IMR-90 (cell line): ENCODE results near the gene RYR2. TPM values are rescaled to one million over a fixed set of nuclear protein-coding genes. Genes with fewer than 3 reads are reported as not detected.

Experiments used
- ATAC-seq: fragments of 200-7000 bp; cut with Tn5 transposase; 2 replicates; pipeline ENCODE4 v1.9.1; 2020; ENCODE audit warnings: low read depth, mild to moderate bottlenecking, moderate library complexity
- BruUV-seq: library from RNA; stranded (reverse); fragments of 400-500 nt; replicated peaks from 2 replicates; lab custom pipeline; 2021; lab: Mats Ljungman, UMichigan
- CTCF ChIA-PET: fragments of 300-600 bp; formaldehyde crosslinking; extraction: SDS; loops from one replicate; lab custom pipeline; 2021; ENCODE audit warnings: antibody characterized with exemption; lab: Yijun Ruan, JAX
- POLR2A ChIA-PET: fragments of 300-600 bp; sonication (Branson Sonifier 250); formaldehyde crosslinking; loops from one replicate; lab custom pipeline; 2022; ENCODE audit warnings: antibody characterized with exemption; ENCODE audit not compliant: unreplicated experiment; lab: Charles Lee
- DNase-seq: peaks from one replicate; pipeline ENCODE4 v3.0.0; 2013
- H2AFZ ChIP-seq: replicated peaks from 2 replicates; pipeline ENCODE3; 2013; ENCODE audit warnings: low read length, mild to moderate bottlenecking; ENCODE audit not compliant: poor library complexity
- H2AK5ac ChIP-seq: 2 replicates; pipeline ENCODE4 v1.6.1; 2013; ENCODE audit warnings: low read depth, low read length, inconsistent platforms
- H2AK9ac ChIP-seq: replicated peaks from 2 replicates; pipeline ENCODE3; 2013; ENCODE audit warnings: mild to moderate bottlenecking, low read depth, low read length, moderate library complexity; ENCODE audit not compliant: poor library complexity
- H2BK120ac ChIP-seq: 2 replicates; pipeline ENCODE4 v1.6.1; 2013; ENCODE audit warnings: low read depth, low read length, inconsistent platforms
- H2BK15ac ChIP-seq: 3 replicates; pipeline ENCODE4 v1.6.1; 2013; ENCODE audit warnings: low read depth, low read length, inconsistent platforms
- H2BK20ac ChIP-seq: 2 replicates; pipeline ENCODE4 v1.6.1; 2013; ENCODE audit warnings: low read depth, mild to moderate bottlenecking, inconsistent platforms, low read length, moderate library complexity
- H2BK5ac ChIP-seq: 2 replicates; pipeline ENCODE4 v1.6.1; 2013; ENCODE audit warnings: mild to moderate bottlenecking, low read depth, low read length, inconsistent platforms; ENCODE audit not compliant: poor library complexity, severe bottlenecking
- H3K14ac ChIP-seq: replicated peaks from 2 replicates; pipeline ENCODE4 v1.6.1; 2013; ENCODE audit warnings: low read depth, low read length, inconsistent platforms
- H3K18ac ChIP-seq: 2 replicates; pipeline ENCODE4 v1.6.1; 2013; ENCODE audit warnings: low read depth, low read length, control low read depth
- H3K23ac ChIP-seq: 2 replicates; pipeline ENCODE4 v1.6.1; 2013; ENCODE audit warnings: low read depth, low read length, inconsistent platforms
- H3K27ac ChIP-seq: 2 replicates; pipeline ENCODE4 v1.5.1; 2013; ENCODE audit warnings: mild to moderate bottlenecking, control low read depth, low read length; ENCODE audit not compliant: insufficient read depth
- H3K27me3 ChIP-seq: 2 replicates; pipeline ENCODE4 v1.6.1; 2013; ENCODE audit warnings: low read length; ENCODE audit not compliant: control insufficient read depth, insufficient read depth
- H3K36me3 ChIP-seq: 2 replicates; pipeline ENCODE4 v1.6.1; 2013; ENCODE audit warnings: low read length, mixed read lengths; ENCODE audit not compliant: control insufficient read depth, insufficient read depth
- H3K4ac ChIP-seq: 2 replicates; pipeline ENCODE4 v1.6.1; 2013; ENCODE audit warnings: low read depth, low read length, inconsistent platforms
- H3K4me1 ChIP-seq: 2 replicates; pipeline ENCODE4 v1.6.1; 2013; ENCODE audit warnings: low read length, mixed read lengths; ENCODE audit not compliant: control insufficient read depth, insufficient read depth
- H3K4me2 ChIP-seq: 2 replicates; pipeline ENCODE4 v1.6.1; 2013; ENCODE audit warnings: low read depth, mild to moderate bottlenecking, control low read depth, low read length, moderate library complexity
- H3K4me3 ChIP-seq: 2 replicates; pipeline ENCODE4 v1.5.1; 2013; ENCODE audit warnings: low read depth, mild to moderate bottlenecking, control low read depth, low read length, moderate library complexity; ENCODE audit not compliant: insufficient read depth
- H3K56ac ChIP-seq: 2 replicates; pipeline ENCODE4 v1.6.1; 2013; ENCODE audit warnings: low read length, inconsistent platforms; ENCODE audit not compliant: insufficient read depth; ENCODE audit errors: extremely low read depth
- H3K79me1 ChIP-seq, 2 experiments: 2 replicates each; pipeline ENCODE4 v1.6.1; 2013; ENCODE audit warnings: low read length in 2 of 2, inconsistent platforms in 1 of 2, low read depth in 1 of 2
- H3K9ac ChIP-seq: 2 replicates; pipeline ENCODE4 v1.6.1; 2013; ENCODE audit warnings: low read depth, low read length, control low read depth
- H3K9me1 ChIP-seq: 2 replicates; pipeline ENCODE4 v1.6.1; 2013; ENCODE audit warnings: low read length, inconsistent platforms; ENCODE audit not compliant: insufficient read depth
- H3K9me3 ChIP-seq: 2 replicates; pipeline ENCODE4 v1.6.1; 2013; ENCODE audit warnings: low read length; ENCODE audit not compliant: control insufficient read depth, insufficient read depth
- H4K20me1 ChIP-seq: 2 replicates; pipeline ENCODE4 v1.6.1; 2013; ENCODE audit warnings: low read length, inconsistent platforms; ENCODE audit not compliant: insufficient read depth
- H4K5ac ChIP-seq: 2 replicates; pipeline ENCODE4 v1.6.1; 2013; ENCODE audit warnings: mild to moderate bottlenecking, low read depth, low read length, control low read depth
- H4K8ac ChIP-seq, 2 experiments: 2 replicates each; pipeline ENCODE4 v1.6.1; 2013; ENCODE audit warnings: low read depth in 2 of 2, low read length in 2 of 2, control low read depth in 1 of 2, inconsistent platforms in 1 of 2
- H4K91ac ChIP-seq: 2 replicates; pipeline ENCODE4 v1.6.1; 2013; ENCODE audit warnings: low read depth, low read length, inconsistent platforms; ENCODE audit not compliant: insufficient read depth
- BHLHE40 ChIP-seq: fragments of 150-350 bp; IDR thresholded peaks from 2 replicates; pipeline ENCODE4 v1.6.1; 2016; ENCODE audit warnings: mild to moderate bottlenecking, low read depth, low read length
- CEBPB ChIP-seq: IDR thresholded peaks from 2 replicates; pipeline ENCODE4 v1.6.1; 2012; ENCODE audit warnings: low read depth, low read length, improper control_type of control experiment
- CHD1 ChIP-seq: IDR thresholded peaks from 2 replicates; pipeline ENCODE4 v1.6.1; 2012; ENCODE audit warnings: low read depth, low read length, improper control_type of control experiment
- FOS ChIP-seq: fragments of 150-350 bp; IDR thresholded peaks from 2 replicates; pipeline ENCODE4 v1.6.1; 2016; ENCODE audit warnings: low read depth, low read length
- MAFK ChIP-seq: IDR thresholded peaks from 2 replicates; pipeline ENCODE4 v1.6.1; 2012; ENCODE audit warnings: low read depth, low read length, improper control_type of control experiment
- MAZ ChIP-seq: IDR thresholded peaks from 2 replicates; pipeline ENCODE4 v1.6.1; 2012; ENCODE audit warnings: low read depth, mild to moderate bottlenecking, low read length, improper control_type of control experiment, moderate library complexity, borderline replicate concordance
- MXI1 ChIP-seq: IDR thresholded peaks from 2 replicates; pipeline ENCODE4 v1.6.1; 2012; ENCODE audit warnings: low read depth, mild to moderate bottlenecking, low read length, moderate library complexity, borderline replicate concordance
- NFE2L2 ChIP-seq: fragments of 150-350 bp; IDR thresholded peaks from 2 replicates; pipeline ENCODE4 v1.6.1; 2016; ENCODE audit warnings: low read depth, mild to moderate bottlenecking, low read length
- POLR2A ChIP-seq: IDR thresholded peaks from 2 replicates; pipeline ENCODE4 v1.6.1; 2012; ENCODE audit warnings: mild to moderate bottlenecking, low read depth, low read length
- RAD21 ChIP-seq: IDR thresholded peaks from 2 replicates; pipeline ENCODE4 v1.6.1; 2012; ENCODE audit warnings: low read length, improper control_type of control experiment
- RCOR1 ChIP-seq: IDR thresholded peaks from 2 replicates; pipeline ENCODE4 v1.6.1; 2012; ENCODE audit warnings: mild to moderate bottlenecking, low read length, improper control_type of control experiment; ENCODE audit not compliant: insufficient replicate concordance
- RFX5 ChIP-seq: IDR thresholded peaks from 2 replicates; pipeline ENCODE4 v1.8.0; 2012; ENCODE audit warnings: low read depth, mild to moderate bottlenecking, low read length, moderate library complexity
- SMC3 ChIP-seq: fragments of 150-350 bp; IDR thresholded peaks from 2 replicates; pipeline ENCODE4 v1.6.1; 2016; ENCODE audit warnings: low read depth, mild to moderate bottlenecking, antibody characterized with exemption, low read length, moderate library complexity
- WGBS, 2 experiments: methylation state at CpG; one replicate each; pipeline versions ENCODE4 v1.1.5 to v1.1.7; 2013; ENCODE audit warnings: missing lambda C conversion rate in 2 of 2; ENCODE audit not compliant: insufficient read length in 1 of 2; ENCODE audit errors: extremely low coverage in 2 of 2; 5-methylcytosine and 5-hydroxymethylcytosine counted together
- dilution Hi-C: fragments of 300-500 bp; cut with HindIII; formaldehyde crosslinking; loops from one replicate; pipeline ENCODE4 v1.14.3; 2018; ENCODE audit warnings: low sequenced_read_pairs; ENCODE audit not compliant: unreplicated experiment
- in situ Hi-C: fragments of 300-500 bp; cut with MboI; formaldehyde crosslinking; loops from 3 replicates; pipeline ENCODE4 v1.14.3; 2019; ENCODE audit warnings: low sequenced_read_pairs, inconsistent platforms, mixed read lengths
- intact Hi-C: fragments of 100-400 bp; cut with micrococcal nuclease; formaldehyde crosslinking; loops from 2 replicates; pipeline ENCODE4 v1.10.0; 2022
- polyA plus RNA-seq, 3 experiments: library from polyadenylated mRNA; depleted of rRNA; stranded (reverse); fragments of >200 nt; gene quantifications; 2 replicates each; pipeline ENCODE4 v1.2.3, GENCODE V29; 2012; ENCODE audit warnings: low replicate concordance in 1 of 3
- total RNA-seq: library from RNA; depleted of rRNA; stranded (reverse); fragments of >200 nt; gene quantifications from 2 replicates; pipeline ENCODE4 v1.2.3, GENCODE V29; 2012
- TF ChIP-seq, protein P1 (sequence below): fragments of 150-350 bp; IDR thresholded peaks from 2 replicates; pipeline ENCODE4 v1.6.1; 2016; ENCODE audit warnings: low read depth, mild to moderate bottlenecking, low read length, moderate library complexity, borderline replicate concordance
- TF ChIP-seq, protein P2 (sequence below): conservative IDR thresholded peaks from 2 replicates; pipeline ENCODE4 v1.5.1; 2012; ENCODE audit warnings: mild to moderate bottlenecking, low read depth, low read length, improper control_type of control experiment
- TF ChIP-seq, protein P3 (sequence below): fragments of 150-350 bp; IDR thresholded peaks from 2 replicates; pipeline ENCODE4 v1.6.1; 2017; ENCODE audit warnings: mild to moderate bottlenecking, antibody characterized with exemption, low read length, low read depth

Gene RYR2
- total and polyA plus RNA-seq, 2 of the 4 experiments (the other 2 are of a cell fraction): not detected

DNA sequence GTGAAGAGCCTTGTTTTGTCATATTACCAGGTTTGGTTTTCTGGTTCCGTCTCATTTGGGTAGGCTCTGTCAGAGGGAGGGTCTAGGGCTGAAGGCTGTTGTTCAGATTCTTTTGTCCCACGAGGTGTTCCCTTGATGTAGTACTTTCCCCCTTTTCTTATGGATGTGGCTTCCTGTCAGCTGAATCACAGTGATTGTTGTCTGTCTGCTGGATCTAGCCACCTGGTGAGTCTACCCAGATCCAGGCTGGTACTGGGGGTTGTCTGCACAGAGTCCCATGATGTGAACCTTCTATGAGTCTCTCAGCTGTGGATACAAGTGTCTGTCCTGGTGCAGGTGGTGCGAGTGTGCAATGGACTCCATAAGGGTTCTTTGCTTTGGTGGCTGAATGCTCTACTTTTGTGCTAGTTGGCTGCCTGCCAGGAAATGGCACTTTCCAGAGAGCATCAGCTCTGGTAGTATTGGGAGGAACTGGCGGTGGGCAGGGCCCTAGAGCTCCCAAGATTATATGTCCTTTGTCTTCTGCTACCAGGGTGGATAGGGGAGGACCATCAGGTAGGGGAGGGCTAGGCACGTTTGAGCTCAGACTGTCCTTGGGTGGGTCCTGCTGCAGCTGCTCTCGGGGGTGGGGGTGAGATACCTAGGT lies 246.0 kb downstream of the RYR2 start:
- no TSS peak for BruUV-seq
- Histone ChIP-seq H3K36me3 (no peaks in the 10 kb centered on the region), H4K91ac (no peak overlapping the region), H3K9me1 (no peaks in the 10 kb centered on the region), H3K4me1 (no peaks in the 10 kb centered on the region), H3K9ac (no peak overlapping the region), H3K79me1 (no peaks in the 10 kb centered on the region), H2AK5ac (no peak overlapping the region), H3K4ac (no peak overlapping the region), H3K23ac (no peak overlapping the region), H2BK20ac (no peak overlapping the region), H4K20me1 (no peaks in the 10 kb centered on the region), H2BK120ac (no peak overlapping the region), H3K14ac (no peak overlapping the region), H3K56ac (no peak overlapping the region), H3K4me3 (no peak overlapping the region), H2BK5ac (no peak overlapping the region), H3K9me3 (peaks cover 5% of the 10 kb centered on the region; the same call in 1 of the 2 replicates), H2AFZ (no peak overlapping the region), H3K4me2 (no peak overlapping the region), H2BK15ac (no peak overlapping the region), H4K8ac (no peak overlapping the region), H2AK9ac (no peak overlapping the region), H4K5ac (no peak overlapping the region), H3K27me3 (no peaks in the 10 kb centered on the region), H3K18ac (no peak overlapping the region), H3K27ac (no peak overlapping the region)
- in situ Hi-C loops: no loop called here
- WGBS, 2 experiments: 74% methylated on average over 3 of the region's 6 CpGs; no CpG with 5 or more reads in 1 of the 2 experiments
- CTCF ChIA-PET: no interaction called here
- ATAC-seq: no peak
- TF ChIP-seq CEBPB: no peak
- no peak for TF ChIP-seq BHLHE40
- TF ChIP-seq MAFK: no peak
- no peak for TF ChIP-seq RCOR1
- TF ChIP-seq, protein P1, sequence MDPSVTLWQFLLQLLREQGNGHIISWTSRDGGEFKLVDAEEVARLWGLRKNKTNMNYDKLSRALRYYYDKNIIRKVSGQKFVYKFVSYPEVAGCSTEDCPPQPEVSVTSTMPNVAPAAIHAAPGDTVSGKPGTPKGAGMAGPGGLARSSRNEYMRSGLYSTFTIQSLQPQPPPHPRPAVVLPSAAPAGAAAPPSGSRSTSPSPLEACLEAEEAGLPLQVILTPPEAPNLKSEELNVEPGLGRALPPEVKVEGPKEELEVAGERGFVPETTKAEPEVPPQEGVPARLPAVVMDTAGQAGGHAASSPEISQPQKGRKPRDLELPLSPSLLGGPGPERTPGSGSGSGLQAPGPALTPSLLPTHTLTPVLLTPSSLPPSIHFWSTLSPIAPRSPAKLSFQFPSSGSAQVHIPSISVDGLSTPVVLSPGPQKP: no peak
- TF ChIP-seq MAZ: no peak
- no peak for TF ChIP-seq NFE2L2
- TF ChIP-seq SMC3: no peak
- TF ChIP-seq, protein P2, sequence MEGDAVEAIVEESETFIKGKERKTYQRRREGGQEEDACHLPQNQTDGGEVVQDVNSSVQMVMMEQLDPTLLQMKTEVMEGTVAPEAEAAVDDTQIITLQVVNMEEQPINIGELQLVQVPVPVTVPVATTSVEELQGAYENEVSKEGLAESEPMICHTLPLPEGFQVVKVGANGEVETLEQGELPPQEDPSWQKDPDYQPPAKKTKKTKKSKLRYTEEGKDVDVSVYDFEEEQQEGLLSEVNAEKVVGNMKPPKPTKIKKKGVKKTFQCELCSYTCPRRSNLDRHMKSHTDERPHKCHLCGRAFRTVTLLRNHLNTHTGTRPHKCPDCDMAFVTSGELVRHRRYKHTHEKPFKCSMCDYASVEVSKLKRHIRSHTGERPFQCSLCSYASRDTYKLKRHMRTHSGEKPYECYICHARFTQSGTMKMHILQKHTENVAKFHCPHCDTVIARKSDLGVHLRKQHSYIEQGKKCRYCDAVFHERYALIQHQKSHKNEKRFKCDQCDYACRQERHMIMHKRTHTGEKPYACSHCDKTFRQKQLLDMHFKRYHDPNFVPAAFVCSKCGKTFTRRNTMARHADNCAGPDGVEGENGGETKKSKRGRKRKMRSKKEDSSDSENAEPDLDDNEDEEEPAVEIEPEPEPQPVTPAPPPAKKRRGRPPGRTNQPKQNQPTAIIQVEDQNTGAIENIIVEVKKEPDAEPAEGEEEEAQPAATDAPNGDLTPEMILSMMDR: no peak
- TF ChIP-seq RFX5: no peak
- no peak for TF ChIP-seq FOS
- TF ChIP-seq RAD21: no peak
- no peak for TF ChIP-seq CHD1
- no peak for TF ChIP-seq MXI1
- no peak for TF ChIP-seq POLR2A
- TF ChIP-seq, protein P3, sequence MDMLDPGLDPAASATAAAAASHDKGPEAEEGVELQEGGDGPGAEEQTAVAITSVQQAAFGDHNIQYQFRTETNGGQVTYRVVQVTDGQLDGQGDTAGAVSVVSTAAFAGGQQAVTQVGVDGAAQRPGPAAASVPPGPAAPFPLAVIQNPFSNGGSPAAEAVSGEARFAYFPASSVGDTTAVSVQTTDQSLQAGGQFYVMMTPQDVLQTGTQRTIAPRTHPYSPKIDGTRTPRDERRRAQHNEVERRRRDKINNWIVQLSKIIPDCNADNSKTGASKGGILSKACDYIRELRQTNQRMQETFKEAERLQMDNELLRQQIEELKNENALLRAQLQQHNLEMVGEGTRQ: no peak
- dilution Hi-C loops: no loop called here
- DNase-seq: no peak
- intact Hi-C loops: no loop called here
- POLR2A ChIA-PET: no interaction called here
